HG03460 (cell line): Measurements from ENCODE around the gene GNAZ.

ENCODE experiments used
- ATAC-seq: cut with Tn5 transposase; IDR thresholded peaks from one replicate; pipeline ENCODE4 v1.9.1; 2021; ENCODE audit not compliant: unreplicated experiment

The GNAZ gene

GRCh38 chr22:23150762-23151161 lies 80.4 kb downstream of the GNAZ start:
- ATAC-seq = no peak

GRCh38 chr22:23151827-23152226 lies 81.5 kb downstream of the GNAZ start:
- ATAC-seq = no peak

DNA sequence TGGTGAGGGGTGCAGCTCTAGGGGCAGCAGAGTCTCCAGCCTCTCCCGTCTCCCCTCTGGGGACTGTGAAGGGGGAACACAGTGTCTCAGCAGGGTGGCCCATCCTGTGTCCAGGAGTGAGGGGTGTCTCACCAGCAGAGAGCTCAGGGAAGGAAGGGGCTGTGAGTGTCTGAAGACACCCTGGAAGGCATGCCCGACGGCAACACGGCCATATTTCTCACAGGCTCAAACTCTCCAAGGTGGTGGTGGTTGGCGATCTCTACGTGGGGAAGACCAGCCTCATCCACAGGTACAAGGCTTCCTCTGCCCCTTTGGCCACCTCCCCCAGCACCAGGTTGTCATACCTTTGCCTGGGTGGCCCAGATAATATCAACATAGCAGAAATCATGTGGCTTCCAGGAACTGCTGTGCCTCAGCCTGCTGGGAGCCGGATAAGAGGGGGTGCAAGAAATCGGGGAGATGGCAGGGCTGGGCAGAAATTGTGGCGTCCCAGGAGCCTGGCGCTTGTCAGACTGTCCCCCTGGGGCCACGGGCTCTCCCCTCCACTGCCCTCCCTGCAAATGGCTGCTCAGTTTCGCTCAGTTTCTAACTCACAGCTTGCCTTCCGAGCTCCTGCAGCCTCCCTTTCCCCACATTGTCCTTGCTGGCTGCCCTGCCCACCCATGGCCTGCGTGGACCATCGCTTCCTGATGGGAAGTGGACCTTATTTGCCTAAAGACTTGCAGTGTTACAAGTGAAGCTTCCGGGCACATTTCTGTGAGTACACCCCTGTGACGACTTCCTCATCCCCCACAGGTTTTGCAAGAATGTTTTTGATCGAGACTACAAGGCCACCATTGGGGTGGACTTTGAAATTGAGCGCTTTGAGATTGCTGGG lies 82.2 kb downstream of the GNAZ start:
- no peak for ATAC-seq

GRCh38 chr22:23153994-23154393 lies 83.7 kb downstream of the GNAZ start:
- no peak for ATAC-seq

- no peak for ATAC-seq
Observed at GRCh38 chr22:23154461-23154860, 84.1 kb downstream of the GNAZ start.

DNA sequence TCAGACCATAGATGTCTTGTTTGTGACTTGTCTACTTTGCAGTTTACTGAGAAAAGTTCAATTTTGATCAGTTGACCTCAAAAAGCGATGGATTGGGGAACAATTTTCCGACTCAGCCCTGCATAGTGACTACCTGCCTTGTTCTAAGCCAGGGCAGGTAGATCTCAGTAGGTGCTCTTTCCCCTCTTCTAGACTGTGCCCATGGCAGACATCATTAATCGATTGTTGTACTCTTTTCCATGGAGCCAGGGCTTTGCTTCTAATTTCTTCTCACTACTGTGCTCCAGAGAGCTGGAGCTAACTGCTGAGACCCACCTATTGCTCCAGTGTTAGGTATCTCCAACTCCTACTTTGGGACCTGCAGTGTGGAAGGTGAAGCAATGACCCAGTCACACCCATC lies 84.8 kb downstream of the GNAZ start:
- no peak for ATAC-seq

DNA sequence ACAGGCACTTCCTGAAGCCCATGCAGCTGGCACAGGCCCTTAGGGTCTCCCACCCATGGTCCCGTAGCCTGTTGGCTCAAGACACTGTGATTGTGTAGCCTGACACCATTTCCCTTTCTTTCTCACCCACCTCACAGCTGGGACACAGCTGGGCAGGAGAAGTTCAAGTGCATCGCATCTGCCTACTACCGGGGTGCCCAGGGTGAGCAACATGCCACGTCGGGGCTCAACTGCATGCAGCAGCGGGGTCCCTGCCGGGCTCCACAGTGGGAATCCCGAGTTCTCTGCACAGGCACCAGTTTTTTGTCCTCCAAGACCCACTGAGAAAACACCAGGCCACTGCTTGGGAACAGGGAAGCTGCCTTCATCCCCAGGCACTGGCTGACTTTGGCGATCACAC lies 85.5 kb downstream of the GNAZ start:
- no peak for ATAC-seq

DNA sequence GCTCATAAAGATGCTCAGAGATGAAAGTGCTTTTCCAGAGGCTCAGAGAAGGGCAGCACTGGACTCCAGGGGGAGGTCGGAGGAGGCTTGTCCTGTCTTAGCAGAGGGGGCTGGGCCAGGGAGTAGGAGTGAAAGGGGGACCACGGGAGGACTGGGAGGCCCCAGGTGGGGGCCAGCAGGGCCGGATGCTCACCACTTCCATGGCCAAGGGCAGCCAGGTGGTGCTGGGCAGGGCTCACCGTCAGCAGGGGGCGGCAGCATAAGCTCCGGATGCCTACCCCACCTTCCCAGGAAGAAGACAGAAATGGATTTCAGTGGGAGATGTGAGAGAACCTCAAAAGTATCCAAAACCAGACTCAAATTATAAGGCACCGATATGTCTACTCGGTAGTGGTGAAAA lies 86.0 kb downstream of the GNAZ start:
- ATAC-seq = no peak

- no peak for ATAC-seq
Observed at GRCh38 chr22:23157560-23158515, 87.5 kb downstream of the GNAZ start.

DNA sequence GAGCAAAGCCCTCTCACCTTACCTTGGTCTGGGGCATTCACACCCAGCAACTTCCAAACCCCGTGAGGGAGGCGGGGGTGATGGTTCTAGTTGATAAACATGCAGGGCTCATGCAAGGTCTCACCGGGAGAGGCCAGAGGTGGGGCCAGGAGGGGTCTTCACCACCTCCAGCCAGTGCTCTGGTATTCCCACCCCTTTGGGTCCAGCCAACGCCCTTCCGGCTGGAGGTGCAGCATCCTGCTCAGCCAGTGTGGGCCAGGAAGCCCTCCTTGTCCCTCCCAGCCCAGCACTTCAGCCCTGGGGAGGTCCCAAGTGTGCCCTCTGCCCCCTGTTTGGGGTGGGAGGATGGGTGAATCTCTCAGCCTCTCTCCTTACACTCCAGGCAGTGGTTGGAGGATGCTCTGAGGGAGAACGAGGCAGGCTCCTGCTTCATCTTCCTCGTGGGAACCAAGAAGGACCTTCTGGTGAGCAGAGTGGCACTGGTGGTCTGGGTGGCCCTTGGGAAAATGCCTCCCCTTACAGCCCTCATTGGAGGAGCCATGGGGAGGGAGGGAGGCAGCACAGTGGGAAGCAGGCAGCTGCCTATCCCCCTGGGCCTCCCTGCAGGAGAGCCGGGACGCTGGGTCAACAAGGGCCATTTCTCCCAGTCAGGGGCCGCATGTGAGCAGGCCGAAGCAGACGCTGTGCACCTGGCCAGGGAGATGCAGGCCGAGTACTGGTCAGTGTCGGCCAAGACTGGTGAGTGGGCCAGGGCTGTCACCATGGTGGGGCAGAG lies 88.4 kb downstream of the GNAZ start:
- no peak for ATAC-seq

DNA sequence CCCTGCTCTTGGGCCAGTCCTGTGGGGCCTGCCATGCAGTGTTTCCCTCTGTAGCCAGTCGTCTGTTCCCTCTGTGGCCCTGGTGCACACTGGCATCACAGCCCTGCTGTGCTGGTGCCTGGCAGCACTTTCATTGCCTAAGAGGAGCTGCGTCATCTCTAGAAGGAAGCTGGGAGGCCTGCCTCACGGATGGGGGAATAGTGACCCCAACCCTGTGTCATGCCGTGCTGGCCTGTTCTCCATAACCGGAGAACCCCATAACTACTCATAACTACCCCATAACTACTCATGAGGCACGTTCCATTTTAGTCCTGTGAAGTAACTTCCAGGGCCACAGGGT lies 88.9 kb downstream of the GNAZ start:
- no peak for ATAC-seq

DNA sequence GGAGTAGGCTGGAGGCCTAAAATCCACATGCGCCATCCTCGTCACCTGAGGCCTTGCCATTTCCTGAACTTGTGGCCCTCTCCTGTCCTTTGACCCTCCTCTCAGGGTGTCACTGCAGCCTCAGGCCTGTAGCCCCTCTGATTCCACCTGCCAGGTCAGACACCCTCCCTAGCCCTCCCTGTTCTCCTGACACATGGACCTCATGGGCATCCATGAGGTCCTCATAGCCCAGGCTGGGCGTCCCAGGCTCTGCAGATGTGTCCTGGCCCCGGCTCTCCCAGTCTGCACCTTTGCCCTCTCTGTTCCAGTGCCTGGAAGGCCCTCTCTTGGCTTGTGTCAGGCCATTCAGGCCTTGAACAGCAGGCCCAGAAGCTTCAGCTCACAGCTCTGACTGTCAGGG lies 90.7 kb downstream of the GNAZ start:
- no peak for ATAC-seq

GRCh38 chr22:23161574-23161973 lies 91.3 kb downstream of the GNAZ start:
- no peak for ATAC-seq

- ATAC-seq = no peak
Observed at GRCh38 chr22:23163665-23164064, 93.3 kb downstream of the GNAZ start.

DNA sequence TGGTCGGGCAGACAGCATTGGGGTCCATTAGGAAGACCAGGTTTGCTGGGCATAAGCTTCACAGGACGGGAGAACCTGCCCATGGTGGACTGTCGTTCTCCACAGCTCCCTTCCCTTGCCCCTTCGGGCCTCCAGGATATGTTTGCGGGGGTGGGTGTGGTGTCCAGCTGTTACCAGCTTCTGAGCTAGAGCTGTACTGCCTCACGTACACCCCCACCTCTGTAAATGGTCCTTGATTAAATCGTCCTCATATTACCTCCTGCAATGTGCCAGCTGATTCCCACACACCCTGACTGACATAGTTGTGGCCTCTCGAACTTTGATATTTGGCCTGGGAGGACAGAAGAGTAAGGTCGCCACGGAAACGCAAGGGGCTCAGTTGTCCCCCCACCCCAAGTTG lies 93.8 kb downstream of the GNAZ start:
- ATAC-seq = no peak

- no peak for ATAC-seq
Observed at GRCh38 chr22:23166042-23166831, 95.9 kb downstream of the GNAZ start.

GRCh38 chr22:23166841-23167616 lies 96.7 kb downstream of the GNAZ start:
- no peak for ATAC-seq

GRCh38 chr22:23168391-23169042 lies 98.2 kb downstream of the GNAZ start:
- ATAC-seq = no peak

DNA sequence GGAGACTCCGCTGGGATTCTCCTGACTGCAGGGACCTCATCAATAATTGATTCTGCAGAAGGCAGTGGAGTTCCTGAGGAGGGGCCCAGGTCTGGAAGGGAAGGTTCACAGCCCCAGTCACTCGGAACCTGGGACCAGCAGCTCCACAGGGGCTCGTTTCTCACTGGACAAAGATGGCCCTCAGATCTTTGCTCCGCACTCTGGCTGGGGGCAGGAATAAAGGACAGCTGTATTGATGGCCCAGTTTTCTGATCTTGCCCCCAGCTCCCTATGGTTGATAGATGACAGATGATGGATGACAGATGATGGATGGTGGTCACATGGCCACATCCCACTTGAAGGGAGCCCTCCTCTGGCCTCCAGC lies 98.7 kb downstream of the GNAZ start:
- ATAC-seq = no peak
